SK-N-SH (cell line): ENCODE data around the gene WNK2.

Source experiments
- FOXM1 ChIP-seq: IDR thresholded peaks from 2 replicates; pipeline ENCODE4 v1.4.0; 2012; ENCODE audit warnings: low read depth, mild to moderate bottlenecking
- GABPA ChIP-seq: IDR thresholded peaks from 2 replicates; pipeline ENCODE4 v1.4.0; 2012; ENCODE audit warnings: low read depth, mild to moderate bottlenecking
- POLR2AphosphoS5 ChIP-seq: IDR thresholded peaks from 2 replicates; pipeline ENCODE4 v1.6.1; 2012; ENCODE audit warnings: low read depth, low read length
- RCOR1 ChIP-seq: fragments of 150-350 bp; IDR thresholded peaks from 2 replicates; pipeline ENCODE4 v1.6.1; 2017; ENCODE audit warnings: antibody characterized with exemption, low read length
- TEAD4 ChIP-seq: IDR thresholded peaks from 2 replicates; pipeline ENCODE4 v1.4.0; 2012; ENCODE audit warnings: mild to moderate bottlenecking, borderline replicate concordance; ENCODE audit not compliant: insufficient read depth
- USF2 ChIP-seq: fragments of 150-350 bp; IDR thresholded peaks from 2 replicates; pipeline ENCODE4 v1.6.1; 2017; ENCODE audit warnings: antibody characterized with exemption, low read length, low read depth, borderline replicate concordance
- ZBTB33 ChIP-seq: IDR thresholded peaks from 2 replicates; pipeline ENCODE4 v1.4.0; 2012; ENCODE audit warnings: low read depth, borderline replicate concordance

GRCh38 chr9:93301911-93302541 lies 118.1 kb downstream of the WNK2 start:
- TF ChIP-seq TEAD4: no peak
- TF ChIP-seq POLR2AphosphoS5: no peak
- TF ChIP-seq FOXM1: no peak
- no peak for TF ChIP-seq RCOR1
- TF ChIP-seq USF2: no peak
- TF ChIP-seq GABPA: no peak
- no peak for TF ChIP-seq ZBTB33
